Body of pancreas (tissue), 4 donors: ENCODE measurements around the gene IFT88.

Source experiments
- CTCF ChIP-seq, 7 experiments: fragments of 450-650 bp in 4 of 7; fragments of 200-600 bp in 3 of 7; sonication (generic) in 3 of 7; IDR thresholded peaks; one replicate each; pipeline ENCODE4 v1.5.1; 2016 to 2019; ENCODE audit warnings: antibody characterized with exemption in 7 of 7
- POLR2A ChIP-seq, 3 donors: fragments of 450-650 bp; IDR thresholded peaks; one replicate each; pipeline ENCODE4 v1.6.1; 2016; ENCODE audit warnings: antibody characterized with exemption in 3 of 3, mild to moderate bottlenecking in 2 of 3

- TF ChIP-seq CTCF (IDR thresholded peaks at IDR 0.05) (no peak), POLR2A (IDR thresholded peaks at IDR 0.05) (no peak)
These were observed 124.7 kb downstream of the IFT88 start for GRCh38 chr13:20691616-20692015.
